AG09309 (cell line): ENCODE measurements around the gene RBM41.

Experiments used
- DNase-seq: peaks from one replicate; pipeline ENCODE4 v3.0.0-alpha.2; 2010; ENCODE audit warnings: low read depth
- H3K4me3 ChIP-seq: 2 replicates; pipeline ENCODE4 v1.5.1; 2011; ENCODE audit warnings: mild to moderate bottlenecking, low read depth, low read length, moderate library complexity; ENCODE audit not compliant: control insufficient read depth
- CTCF ChIP-seq: IDR thresholded peaks from 2 replicates; pipeline ENCODE4 v1.5.1; 2011; ENCODE audit warnings: mild to moderate bottlenecking, low read depth, low read length, inconsistent platforms; ENCODE audit not compliant: insufficient read depth, control insufficient read depth; ENCODE audit errors: missing control alignments

The RBM41 gene

GRCh38 chrX:107146670-107147069 lies 28.0 kb upstream of the RBM41 start:
- H3K4me3 ChIP-seq, result no peak overlapping the region
- no peak for TF ChIP-seq CTCF
- no peak for DNase-seq

GRCh38 chrX:107135965-107136307 lies 17.3 kb upstream of the RBM41 start:
- no peak overlapping the region for H3K4me3 ChIP-seq
- no peak for DNase-seq
- no peak for TF ChIP-seq CTCF

- no peak overlapping the region for H3K4me3 ChIP-seq
- no peak for DNase-seq
- no peak for TF ChIP-seq CTCF
Measured at GRCh38 chrX:107135049-107135964, 16.7 kb upstream of the RBM41 start.

- no peak overlapping the region for H3K4me3 ChIP-seq
- no peak for DNase-seq
- no peak for TF ChIP-seq CTCF
Measured at GRCh38 chrX:107123750-107124149, 5.1 kb upstream of the RBM41 start.

- no peak overlapping the region for H3K4me3 ChIP-seq
- no peak for TF ChIP-seq CTCF
- no peak for DNase-seq
Measured at GRCh38 chrX:107119283-107119682, 661 bp upstream of the RBM41 start.

GRCh38 chrX:107117993-107118321 lies 665 bp downstream of the RBM41 start:
- DNase-seq, result no peak
- no peak for TF ChIP-seq CTCF
- H3K4me3 ChIP-seq, result peak overlapping the region; percentile 79
